GM21529 (cell line): ENCODE results near the gene CPA3.

ENCODE experiments used
- ATAC-seq: cut with Tn5 transposase; IDR thresholded peaks from one replicate; pipeline ENCODE4 v1.9.1; 2021; ENCODE audit not compliant: unreplicated experiment

The CPA3 gene

GRCh38 chr3:148865049-148865448 is at the start of gene CPA3:
TSS of gene CPA3 (plus strand) at chr3:148865296. CDS start at chr3:148865308, 12 bp downstream.
- no peak for ATAC-seq

GRCh38 chr3:148815316-148816110 is 49.6 kb upstream of the CPA3 start:
- no peak for ATAC-seq

- no peak for ATAC-seq
Observed at GRCh38 chr3:148816427-148816826, 48.7 kb upstream of the CPA3 start.

GRCh38 chr3:148816981-148817525 is 48.0 kb upstream of the CPA3 start:
- ATAC-seq = no peak

GRCh38 chr3:148820361-148821245 is 44.5 kb upstream of the CPA3 start:
- no peak for ATAC-seq

GRCh38 chr3:148823026-148823425 is 42.1 kb upstream of the CPA3 start:
- ATAC-seq = no peak

GRCh38 chr3:148825476-148825875 is 39.6 kb upstream of the CPA3 start:
- no peak for ATAC-seq

GRCh38 chr3:148827585-148827984 is 37.5 kb upstream of the CPA3 start, which contains the start of gene CPB1:
TSS of gene CPB1 (plus strand) at chr3:148827811. CDS start at chr3:148827824, 13 bp downstream.
- ATAC-seq = no peak

- ATAC-seq = no peak
Observed at GRCh38 chr3:148828136-148828690, 36.9 kb upstream of the CPA3 start.

- no peak for ATAC-seq
Observed at GRCh38 chr3:148829926-148830325, 35.2 kb upstream of the CPA3 start.

- no peak for ATAC-seq
Observed at GRCh38 chr3:148833223-148833622, 31.9 kb upstream of the CPA3 start.

- ATAC-seq = peak; percentile 61
Observed at GRCh38 chr3:148839805-148840204, 25.3 kb upstream of the CPA3 start.

GRCh38 chr3:148840451-148840850 is 24.6 kb upstream of the CPA3 start:
- no peak for ATAC-seq

- ATAC-seq = no peak
Observed at GRCh38 chr3:148845756-148846395, 19.2 kb upstream of the CPA3 start.

- ATAC-seq = no peak
Observed at GRCh38 chr3:148847351-148847750, 17.7 kb upstream of the CPA3 start.

- ATAC-seq = no peak
Observed at GRCh38 chr3:148848410-148848809, 16.7 kb upstream of the CPA3 start.

- ATAC-seq = no peak
Observed at GRCh38 chr3:148852271-148852992, 12.7 kb upstream of the CPA3 start.

- no peak for ATAC-seq
Observed at GRCh38 chr3:148853076-148853475, 12.0 kb upstream of the CPA3 start.

GRCh38 chr3:148854061-148854460 is 11.0 kb upstream of the CPA3 start:
- ATAC-seq = no peak

GRCh38 chr3:148856384-148856783 is 8.7 kb upstream of the CPA3 start:
- no peak for ATAC-seq
